ENCODE measurements around the gene CD63. TPM values are rescaled to one million over a fixed set of nuclear protein-coding genes. Genes with fewer than 3 reads are reported as not detected.

Gene CD63
- total and polyA plus RNA-seq, 12 donors, result 565 to 2,861 (median 793) TPM

GRCh38 chr12:55705782-55706402, 22.9 kb downstream of the CD63 start:
- DNase-seq, result peak in 1 of 2 donors; percentile 46
- WGBS, 2 donors, result 21 to 38% methylated on average over 5 of the region's 5 CpGs
- ATAC-seq, result peak in 3 of 8 donors; percentile 18 to 24 (median 18)
- H3K27me3 ChIP-seq, result peaks cover 0 to 20% (median 0%) of the 10 kb centered on the region in 7 donors
- H3K4me1 ChIP-seq, result peaks cover 0 to 73% (median 47%) of the 10 kb centered on the region in 9 donors
- intact Hi-C loops (cut with DNase I), result no loop called here
- TF ChIP-seq, protein P1, sequence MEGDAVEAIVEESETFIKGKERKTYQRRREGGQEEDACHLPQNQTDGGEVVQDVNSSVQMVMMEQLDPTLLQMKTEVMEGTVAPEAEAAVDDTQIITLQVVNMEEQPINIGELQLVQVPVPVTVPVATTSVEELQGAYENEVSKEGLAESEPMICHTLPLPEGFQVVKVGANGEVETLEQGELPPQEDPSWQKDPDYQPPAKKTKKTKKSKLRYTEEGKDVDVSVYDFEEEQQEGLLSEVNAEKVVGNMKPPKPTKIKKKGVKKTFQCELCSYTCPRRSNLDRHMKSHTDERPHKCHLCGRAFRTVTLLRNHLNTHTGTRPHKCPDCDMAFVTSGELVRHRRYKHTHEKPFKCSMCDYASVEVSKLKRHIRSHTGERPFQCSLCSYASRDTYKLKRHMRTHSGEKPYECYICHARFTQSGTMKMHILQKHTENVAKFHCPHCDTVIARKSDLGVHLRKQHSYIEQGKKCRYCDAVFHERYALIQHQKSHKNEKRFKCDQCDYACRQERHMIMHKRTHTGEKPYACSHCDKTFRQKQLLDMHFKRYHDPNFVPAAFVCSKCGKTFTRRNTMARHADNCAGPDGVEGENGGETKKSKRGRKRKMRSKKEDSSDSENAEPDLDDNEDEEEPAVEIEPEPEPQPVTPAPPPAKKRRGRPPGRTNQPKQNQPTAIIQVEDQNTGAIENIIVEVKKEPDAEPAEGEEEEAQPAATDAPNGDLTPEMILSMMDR (IDR thresholded peaks at IDR 0.05), result peak in 8 of 9 donors; percentile 30 to 67 (median 54)
- H3K36me3 ChIP-seq, result peaks cover 0 to 15% (median 0%) of the 10 kb centered on the region in 9 donors
- H3K4me3 ChIP-seq, result peak overlapping the region; percentile 41 to 87 (median 72)
- peak overlapping the region; percentile 59 to 98 (median 89) for H3K27ac ChIP-seq
- H3K9me3 ChIP-seq, result no peaks in the 10 kb centered on the region

GRCh38 chr12:55704824-55705718, 23.7 kb downstream of the CD63 start:
- H3K9me3 ChIP-seq, result no peaks in the 10 kb centered on the region
- peaks cover 0 to 24% (median 0%) of the 10 kb centered on the region in 9 donors for H3K36me3 ChIP-seq
- H3K4me1 ChIP-seq, result peaks cover 2 to 81% (median 55%) of the 10 kb centered on the region in 9 donors
- H3K4me3 ChIP-seq, result peak overlapping the region; percentile 19 to 87 (median 72)
- TF ChIP-seq, protein P1 (IDR thresholded peaks at IDR 0.05), result no peak
- ATAC-seq, result peak in 7 of 8 donors; percentile 1 to 15 (median 8)
- no peak for DNase-seq
- peak overlapping the region; percentile 62 to 98 (median 89) for H3K27ac ChIP-seq
- WGBS, 2 donors, result 32 to 43% methylated on average over 9 of the region's 9 CpGs
- H3K27me3 ChIP-seq, result peaks cover 0 to 20% (median 0%) of the 10 kb centered on the region in 7 donors
- intact Hi-C loops (cut with DNase I), result no loop called here

GRCh38 chr12:55703901-55704761, 24.7 kb downstream of the CD63 start:
- ATAC-seq, result peak in 6 of 8 donors; percentile 1 to 21 (median 6)
- TF ChIP-seq, protein P1 (IDR thresholded peaks at IDR 0.05), result no peak
- Histone ChIP-seq H3K4me1 (peaks cover 2 to 85% (median 51%) of the 10 kb centered on the region in 9 donors), H3K27ac (peak overlapping the region; percentile 62 to 98 (median 89)), H3K36me3 (peaks cover 0 to 33% (median 0%) of the 10 kb centered on the region in 9 donors), H3K4me3 (peak overlapping the region; percentile 19 to 87 (median 72)), H3K27me3 (peaks cover 0 to 20% (median 0%) of the 10 kb centered on the region in 7 donors), H3K9me3 (no peaks in the 10 kb centered on the region)
- peak; percentile 53 to 79 for DNase-seq
- intact Hi-C loops (cut with DNase I), result loop anchor here in 1 of 10 donors (2.0 kb wide), 1 partner anchor 23 kb away; a partner anchor contains a TSS
- WGBS, 2 donors, result 38 to 53% methylated on average over 6 of the region's 6 CpGs
